Neuronal stem cell (in vitro differentiated cells): ENCODE results near the gene PIN1.

Source experiments
- DNase-seq: peaks from one replicate; pipeline ENCODE4 v3.0.0-alpha.2; 2013; ENCODE audit warnings: low spot score
- H2AFZ ChIP-seq: one replicate; pipeline ENCODE4 v1.6.1; 2013; ENCODE audit warnings: mild to moderate bottlenecking, low read length, inconsistent platforms
- H2AK5ac ChIP-seq: 2 replicates; pipeline ENCODE4 v1.6.1; 2013; ENCODE audit warnings: low read depth, mild to moderate bottlenecking, inconsistent platforms, low read length, moderate library complexity, mixed read lengths
- H2BK120ac ChIP-seq: 2 replicates; pipeline ENCODE4 v1.6.1; 2013; ENCODE audit warnings: low read depth, mild to moderate bottlenecking, inconsistent platforms, low read length, moderate library complexity, mixed read lengths
- H2BK12ac ChIP-seq: one replicate; pipeline ENCODE4 v1.6.1; 2013; ENCODE audit warnings: low read length, inconsistent platforms
- H2BK15ac ChIP-seq: 2 replicates; pipeline ENCODE4 v1.6.1; 2013; ENCODE audit warnings: mild to moderate bottlenecking, low read length, inconsistent platforms, mixed read lengths
- H2BK5ac ChIP-seq: one replicate; pipeline ENCODE4 v1.6.1; 2013; ENCODE audit warnings: inconsistent platforms, mild to moderate bottlenecking, low read length, moderate library complexity
- H3K14ac ChIP-seq: one replicate; pipeline ENCODE4 v1.6.1; 2013; ENCODE audit warnings: low read length, inconsistent platforms
- H3K18ac ChIP-seq: 2 replicates; pipeline ENCODE4 v1.6.1; 2013; ENCODE audit warnings: low read length, inconsistent platforms
- H3K23ac ChIP-seq: 2 replicates; pipeline ENCODE4 v1.6.1; 2013; ENCODE audit warnings: low read depth, mild to moderate bottlenecking, mixed read lengths, low read length, inconsistent platforms; ENCODE audit not compliant: poor library complexity
- H3K27ac ChIP-seq: replicated peaks from 3 replicates; pipeline ENCODE4 v1.5.1; 2013; ENCODE audit warnings: low read length, inconsistent platforms
- H3K27me3 ChIP-seq, 3 experiments: 2 replicates each; pipeline ENCODE4 v1.6.1; 2013; ENCODE audit warnings: low read length in 3 of 3, mild to moderate bottlenecking in 2 of 3, inconsistent platforms in 1 of 3, low read depth in 1 of 3, mixed read lengths in 1 of 3, moderate library complexity in 1 of 3; ENCODE audit not compliant: control insufficient read depth in 3 of 3, insufficient read depth in 3 of 3
- H3K36me3 ChIP-seq, 2 donors: replicated peaks in 1 of 2; 2 replicates each; pipeline ENCODE4 v1.6.1; 2013; ENCODE audit warnings: low read length in 2 of 2; ENCODE audit not compliant: control insufficient read depth in 2 of 2, insufficient read depth in 2 of 2
- H3K4ac ChIP-seq: 2 replicates; pipeline ENCODE4 v1.6.1; 2013; ENCODE audit warnings: inconsistent platforms, mild to moderate bottlenecking, low read length, moderate library complexity
- H3K4me1 ChIP-seq, 2 donors: 1 replicate in 1 of 2; 2 replicates in 1 of 2; pipeline ENCODE4 v1.6.1; 2013; ENCODE audit warnings: low read length in 2 of 2, low read depth in 1 of 2; ENCODE audit not compliant: control insufficient read depth in 2 of 2, insufficient read depth in 1 of 2
- H3K4me2 ChIP-seq: one replicate; pipeline ENCODE4 v1.6.1; 2013; ENCODE audit warnings: mild to moderate bottlenecking, low read length, inconsistent platforms; ENCODE audit not compliant: insufficient read depth, poor library complexity, severe bottlenecking
- H3K4me3 ChIP-seq, 2 donors: 2 replicates each; pipeline ENCODE4 v1.5.1; 2013; ENCODE audit warnings: low read length in 2 of 2, mild to moderate bottlenecking in 2 of 2, inconsistent platforms in 1 of 2, moderate library complexity in 1 of 2
- H3K79me1 ChIP-seq: one replicate; pipeline ENCODE4 v1.6.1; 2013; ENCODE audit warnings: low read depth, mild to moderate bottlenecking, inconsistent platforms, low read length, moderate library complexity
- H3K9ac ChIP-seq: one replicate; pipeline ENCODE4 v1.6.1; 2013; ENCODE audit warnings: mild to moderate bottlenecking, low read depth, low read length, inconsistent platforms; ENCODE audit not compliant: poor library complexity
- H3K9me3 ChIP-seq, 2 donors: replicated peaks in 1 of 2; 2 replicates each; pipeline versions ENCODE3 to v1.6.1; 2013; ENCODE audit warnings: low read length in 2 of 2, mild to moderate bottlenecking in 2 of 2, inconsistent platforms in 1 of 2, low read depth in 1 of 2, mixed read lengths in 1 of 2, moderate library complexity in 1 of 2; ENCODE audit not compliant: control insufficient read depth in 2 of 2, insufficient read depth in 1 of 2
- H4K8ac ChIP-seq: one replicate; pipeline ENCODE4 v1.6.1; 2013; ENCODE audit warnings: low read depth, mild to moderate bottlenecking, inconsistent platforms, low read length, moderate library complexity
- H4K91ac ChIP-seq: one replicate; pipeline ENCODE4 v1.6.1; 2013; ENCODE audit warnings: low read length, low read depth, mild to moderate bottlenecking, inconsistent platforms; ENCODE audit not compliant: poor library complexity
- WGBS, 2 donors: extraction: QIAGEN DNeasy Blood & Tissue Kit; methylation state at CpG; one replicate each; pipeline ENCODE4 v1.1.7; 2013; ENCODE audit warnings: missing lambda C conversion rate in 2 of 2, mixed read lengths in 1 of 2; ENCODE audit not compliant: insufficient read length in 2 of 2, insufficient replicate concordance in 1 of 2; ENCODE audit errors: extremely low coverage in 2 of 2; 5-methylcytosine and 5-hydroxymethylcytosine counted together

Gene PIN1

DNA sequence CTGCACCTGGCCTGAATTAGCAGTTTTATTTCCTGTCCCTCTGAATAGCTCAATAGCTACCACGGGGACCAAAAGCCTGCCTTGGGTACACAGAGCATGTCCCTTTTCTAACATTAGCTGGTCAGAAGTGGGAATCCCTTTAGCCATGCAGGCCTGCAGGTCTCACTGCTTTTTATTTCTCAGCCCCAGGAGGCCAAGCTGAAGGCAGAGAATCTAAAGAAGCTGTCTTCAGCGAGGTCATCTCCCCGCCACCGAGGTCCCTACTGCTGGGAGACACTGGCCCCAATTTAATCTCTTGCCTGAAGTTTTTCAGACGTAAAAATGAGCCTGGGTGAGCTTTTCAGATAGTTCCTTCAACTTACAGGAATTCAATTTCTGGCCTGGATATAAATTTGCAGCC is 40.7 kb downstream of the PIN1 start:
- Histone ChIP-seq H3K4me2 (no peak overlapping the region), H3K18ac (no peak overlapping the region), H3K4ac (no peak overlapping the region), H4K91ac (no peak overlapping the region), H2BK12ac (no peak overlapping the region), H2BK15ac (no peak overlapping the region), H3K23ac (no peak overlapping the region), H3K27me3 (no peaks in the 10 kb centered on the region), H3K4me3 (no peak overlapping the region), H4K8ac (no peak overlapping the region), H3K9ac (no peak overlapping the region), H3K27ac (peak overlapping the region; percentile 25), H3K4me1 (peaks cover 5 to 7% of the 10 kb centered on the region in 2 donors), H3K36me3 (no peaks in the 10 kb centered on the region), H2AFZ (peak overlapping the region; percentile 71), H3K79me1 (no peaks in the 10 kb centered on the region), H3K14ac (no peak overlapping the region), H2AK5ac (no peak overlapping the region), H2BK120ac (no peak overlapping the region), H2BK5ac (no peak overlapping the region), H3K9me3 (no peaks in the 10 kb centered on the region)
- WGBS, 2 donors, result no CpG with 5 or more reads among the region's 5 CpGs
- no peak for DNase-seq

DNA sequence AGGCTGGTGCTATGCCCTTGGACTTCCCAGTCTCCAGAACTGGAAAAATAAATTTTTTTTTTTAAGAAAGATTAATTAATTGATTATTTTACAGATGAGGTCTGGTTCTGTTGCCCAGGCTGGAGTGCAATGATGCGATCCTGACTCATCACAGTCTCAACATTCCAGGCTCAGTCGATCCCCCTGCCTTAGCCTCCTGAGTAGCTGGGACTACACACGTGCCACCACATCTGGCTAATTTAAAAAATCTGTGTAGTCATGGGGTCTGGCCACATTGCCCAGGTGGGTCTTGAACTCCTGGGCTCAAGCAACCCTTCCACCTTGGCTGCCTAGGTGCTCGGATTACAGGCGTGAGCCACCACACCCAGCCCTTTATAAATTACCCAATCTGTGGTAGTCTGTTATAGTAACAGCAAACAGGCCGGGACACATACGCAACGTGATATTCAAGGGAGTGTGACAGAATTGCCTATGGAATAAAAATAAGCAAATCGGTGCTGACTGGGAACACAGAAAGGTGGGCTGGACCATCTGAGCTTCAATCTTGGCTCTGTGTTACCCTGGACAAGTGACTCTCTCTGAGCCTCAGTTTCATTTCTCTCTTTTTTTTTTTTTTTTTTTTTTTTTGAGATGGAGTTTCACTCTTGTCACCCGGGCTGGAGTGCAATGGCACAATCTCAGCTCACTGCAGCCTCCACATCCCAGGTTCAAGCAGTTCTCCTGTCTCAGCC is 42.8 kb downstream of the PIN1 start:
- Histone ChIP-seq H3K4ac (no peak overlapping the region), H3K36me3 (no peaks in the 10 kb centered on the region), H3K18ac (no peak overlapping the region), H2BK15ac (no peak overlapping the region), H3K9ac (no peak overlapping the region), H3K27me3 (no peaks in the 10 kb centered on the region), H2BK5ac (no peak overlapping the region), H3K23ac (no peak overlapping the region), H3K4me1 (peaks cover 5 to 7% of the 10 kb centered on the region in 2 donors), H2BK120ac (no peak overlapping the region), H3K4me3 (no peak overlapping the region), H4K91ac (no peak overlapping the region), H2AFZ (no peak overlapping the region), H2AK5ac (no peak overlapping the region), H3K4me2 (no peak overlapping the region), H3K9me3 (no peaks in the 10 kb centered on the region), H3K14ac (no peak overlapping the region), H2BK12ac (no peak overlapping the region), H3K27ac (no peak overlapping the region), H3K79me1 (no peaks in the 10 kb centered on the region), H4K8ac (no peak overlapping the region)
- WGBS, 2 donors, result no CpG with 5 or more reads among the region's 10 CpGs
- no peak for DNase-seq

DNA sequence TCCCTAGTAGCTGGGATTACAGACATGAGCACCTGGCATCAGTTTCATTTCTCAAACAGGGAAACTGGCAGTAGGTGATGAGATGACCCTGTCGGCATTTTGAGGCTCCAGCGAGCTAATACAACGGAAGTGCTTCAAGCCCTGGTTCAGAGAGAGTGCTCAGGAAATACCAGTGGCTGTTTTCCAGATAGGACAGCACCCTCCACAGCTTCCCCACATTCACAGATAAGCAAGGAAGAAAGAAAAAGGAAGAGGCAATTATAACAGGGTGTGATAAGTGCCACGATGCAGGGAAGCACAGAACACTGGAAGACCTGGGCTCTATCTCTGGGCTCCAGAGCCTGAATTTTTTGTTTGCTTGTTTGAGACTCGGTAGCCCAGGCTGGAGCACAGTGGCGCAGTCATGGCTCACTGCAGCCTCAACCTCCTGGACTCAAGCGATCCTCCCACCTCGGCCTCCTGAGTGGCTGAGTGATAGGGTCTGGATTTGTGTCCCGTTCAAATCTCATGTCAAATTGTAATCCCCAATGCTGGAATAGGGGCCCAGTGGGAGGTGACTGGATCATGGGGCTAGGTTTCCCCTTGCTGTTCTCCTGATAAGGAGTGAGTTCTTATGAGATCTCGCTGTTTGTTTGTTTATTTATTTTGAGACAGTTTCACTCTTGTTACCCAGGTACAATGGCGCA is 43.5 kb downstream of the PIN1 start:
- H2BK15ac ChIP-seq, result no peak overlapping the region
- no peak overlapping the region for H3K4ac ChIP-seq
- H3K4me1 ChIP-seq, result peaks cover 10 to 12% of the 10 kb centered on the region in 2 donors
- H2AFZ ChIP-seq, result no peak overlapping the region
- H3K9me3 ChIP-seq, result no peaks in the 10 kb centered on the region
- no CpG with 5 or more reads among the region's 11 CpGs for WGBS, 2 donors
- no peaks in the 10 kb centered on the region for H3K36me3 ChIP-seq
- no peak overlapping the region for H4K91ac ChIP-seq
- no peak overlapping the region for H3K14ac ChIP-seq
- no peaks in the 10 kb centered on the region for H3K27me3 ChIP-seq
- H3K79me1 ChIP-seq, result no peaks in the 10 kb centered on the region
- H2BK120ac ChIP-seq, result no peak overlapping the region
- H3K4me3 ChIP-seq, result no peak overlapping the region
- H3K9ac ChIP-seq, result no peak overlapping the region
- no peak overlapping the region for H3K27ac ChIP-seq
- H3K18ac ChIP-seq, result no peak overlapping the region
- no peak overlapping the region for H2BK5ac ChIP-seq
- H4K8ac ChIP-seq, result no peak overlapping the region
- H3K23ac ChIP-seq, result no peak overlapping the region
- no peak overlapping the region for H3K4me2 ChIP-seq
- no peak overlapping the region for H2BK12ac ChIP-seq
- H2AK5ac ChIP-seq, result no peak overlapping the region
- DNase-seq, result no peak

- Histone ChIP-seq H4K8ac (no peak overlapping the region), H2BK120ac (no peak overlapping the region), H2AFZ (no peak overlapping the region), H3K4ac (no peak overlapping the region), H3K4me2 (no peak overlapping the region), H4K91ac (no peak overlapping the region), H3K27ac (no peak overlapping the region), H2AK5ac (no peak overlapping the region), H3K18ac (no peak overlapping the region), H2BK15ac (no peak overlapping the region), H3K4me1 (peaks cover 5 to 8% of the 10 kb centered on the region in 2 donors), H3K9ac (no peak overlapping the region), H2BK5ac (no peak overlapping the region), H3K23ac (no peak overlapping the region), H3K14ac (no peak overlapping the region), H3K9me3 (no peaks in the 10 kb centered on the region), H3K27me3 (no peaks in the 10 kb centered on the region), H3K79me1 (no peaks in the 10 kb centered on the region), H3K36me3 (no peaks in the 10 kb centered on the region), H3K4me3 (no peak overlapping the region), H2BK12ac (no peak overlapping the region)
- no CpG with 5 or more reads among the region's 9 CpGs for WGBS, 2 donors
- no peak for DNase-seq
These were observed 46.6 kb downstream of the PIN1 start for GRCh38 chr19:9881720-9882119.
